Fibroblast of the aortic adventitia (primary cell): ENCODE measurements around the gene TAF1C. TPM values are rescaled to one million over a fixed set of nuclear protein-coding genes. Genes with fewer than 3 reads are reported as not detected.

Experiments used
- DNase-seq: peaks from one replicate; pipeline ENCODE4 v3.0.0-alpha.2; 2010; ENCODE audit warnings: low read depth
- H3K4me3 ChIP-seq: 2 replicates; pipeline ENCODE4 v1.5.1; 2011; ENCODE audit warnings: low read depth, mild to moderate bottlenecking, control low read depth, low read length, moderate library complexity
- total RNA-seq: library from RNA; depleted of rRNA; stranded (reverse); fragments of >200 nt; gene quantifications from 2 replicates; pipeline ENCODE4 v1.2.3, GENCODE V29; 2012; ENCODE audit warnings: low replicate concordance
- TF ChIP-seq, protein P1 (sequence below): IDR thresholded peaks from 2 replicates; pipeline ENCODE4 v1.5.1; 2011; ENCODE audit warnings: mild to moderate bottlenecking, low read length, control low read depth, inconsistent platforms; ENCODE audit not compliant: insufficient read depth

Gene TAF1C
- total RNA-seq, 1 donor = 19.4 TPM

DNA sequence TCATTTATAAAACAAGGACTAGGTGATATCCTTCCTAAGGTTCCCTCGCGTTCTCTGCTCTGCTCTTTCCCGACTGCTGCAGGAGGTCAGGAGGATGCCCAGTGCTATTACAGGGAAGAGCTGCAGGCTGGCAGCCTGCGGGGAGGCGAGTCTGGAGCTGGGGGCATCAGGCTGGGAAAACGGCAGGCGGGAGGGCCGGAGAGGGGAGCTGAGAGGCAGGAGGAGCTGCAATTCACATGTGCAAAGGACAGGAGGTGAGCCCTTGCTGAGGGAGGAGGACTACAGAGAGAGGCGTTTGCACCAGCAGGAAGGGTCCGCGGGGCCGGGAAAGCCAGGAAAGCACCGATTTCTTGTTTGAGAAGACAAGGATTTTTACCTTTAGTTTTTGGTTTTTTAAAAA lies 12.2 kb upstream of the TAF1C start:
- no peak for DNase-seq
- H3K4me3 ChIP-seq = no peak overlapping the region
- TF ChIP-seq, protein P1, sequence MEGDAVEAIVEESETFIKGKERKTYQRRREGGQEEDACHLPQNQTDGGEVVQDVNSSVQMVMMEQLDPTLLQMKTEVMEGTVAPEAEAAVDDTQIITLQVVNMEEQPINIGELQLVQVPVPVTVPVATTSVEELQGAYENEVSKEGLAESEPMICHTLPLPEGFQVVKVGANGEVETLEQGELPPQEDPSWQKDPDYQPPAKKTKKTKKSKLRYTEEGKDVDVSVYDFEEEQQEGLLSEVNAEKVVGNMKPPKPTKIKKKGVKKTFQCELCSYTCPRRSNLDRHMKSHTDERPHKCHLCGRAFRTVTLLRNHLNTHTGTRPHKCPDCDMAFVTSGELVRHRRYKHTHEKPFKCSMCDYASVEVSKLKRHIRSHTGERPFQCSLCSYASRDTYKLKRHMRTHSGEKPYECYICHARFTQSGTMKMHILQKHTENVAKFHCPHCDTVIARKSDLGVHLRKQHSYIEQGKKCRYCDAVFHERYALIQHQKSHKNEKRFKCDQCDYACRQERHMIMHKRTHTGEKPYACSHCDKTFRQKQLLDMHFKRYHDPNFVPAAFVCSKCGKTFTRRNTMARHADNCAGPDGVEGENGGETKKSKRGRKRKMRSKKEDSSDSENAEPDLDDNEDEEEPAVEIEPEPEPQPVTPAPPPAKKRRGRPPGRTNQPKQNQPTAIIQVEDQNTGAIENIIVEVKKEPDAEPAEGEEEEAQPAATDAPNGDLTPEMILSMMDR = no peak

DNA sequence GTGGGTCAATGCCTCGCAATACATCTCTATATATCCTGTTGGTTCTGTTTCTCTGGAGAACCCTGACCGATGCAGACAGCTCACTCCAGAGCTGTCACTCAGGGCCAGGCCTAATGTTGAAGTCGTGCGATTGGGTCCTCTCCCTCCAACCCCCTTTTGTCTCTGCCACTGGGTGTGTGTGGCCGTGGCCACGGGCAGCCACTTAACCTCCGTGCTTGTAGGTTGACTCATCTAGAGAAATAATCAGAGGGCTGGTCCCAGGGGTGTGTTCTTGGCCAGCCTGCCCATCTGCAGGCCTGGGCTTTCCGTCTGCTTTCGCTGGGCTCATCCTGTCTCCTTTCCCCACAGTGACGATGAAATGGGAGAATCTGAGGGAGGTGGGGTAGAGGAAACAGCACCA lies 11.5 kb upstream of the TAF1C start:
- H3K4me3 ChIP-seq = no peak overlapping the region
- TF ChIP-seq, protein P1 = no peak
- DNase-seq = peak; percentile 72

DNA sequence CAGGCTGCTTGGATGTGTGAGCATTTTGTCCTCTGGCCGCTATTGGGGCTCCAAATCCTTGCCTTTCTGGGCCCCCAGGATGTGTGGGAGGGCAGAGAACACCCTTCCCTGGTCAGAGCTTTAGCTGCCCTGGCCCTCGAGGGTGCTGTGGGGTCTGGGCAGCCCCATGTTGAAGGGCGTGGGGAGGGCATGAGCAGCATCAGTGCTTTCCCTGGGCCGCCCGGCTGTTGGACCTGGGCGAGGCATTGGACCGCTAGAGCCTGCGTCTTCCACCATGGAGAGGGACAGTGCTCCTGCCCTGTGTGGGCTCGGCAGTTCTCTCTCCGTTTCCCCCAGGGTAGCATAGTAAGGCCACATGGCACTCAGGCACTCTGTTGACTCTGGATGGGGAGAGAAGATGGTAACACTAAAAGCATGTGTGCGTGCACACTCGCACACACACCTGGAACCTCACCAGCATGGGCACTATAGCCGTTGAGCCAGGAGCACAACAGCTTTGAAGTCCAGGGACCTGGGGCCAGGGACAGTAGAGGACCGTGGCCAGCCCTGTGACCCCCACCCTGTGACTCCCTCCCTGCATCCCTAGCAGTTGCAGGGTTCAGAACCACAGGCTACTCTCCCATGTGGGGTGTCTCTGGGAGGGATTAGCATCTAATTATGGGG lies 10.7 kb upstream of the TAF1C start:
- DNase-seq = no peak
- TF ChIP-seq, protein P1 = no peak
- no peak overlapping the region for H3K4me3 ChIP-seq

DNA sequence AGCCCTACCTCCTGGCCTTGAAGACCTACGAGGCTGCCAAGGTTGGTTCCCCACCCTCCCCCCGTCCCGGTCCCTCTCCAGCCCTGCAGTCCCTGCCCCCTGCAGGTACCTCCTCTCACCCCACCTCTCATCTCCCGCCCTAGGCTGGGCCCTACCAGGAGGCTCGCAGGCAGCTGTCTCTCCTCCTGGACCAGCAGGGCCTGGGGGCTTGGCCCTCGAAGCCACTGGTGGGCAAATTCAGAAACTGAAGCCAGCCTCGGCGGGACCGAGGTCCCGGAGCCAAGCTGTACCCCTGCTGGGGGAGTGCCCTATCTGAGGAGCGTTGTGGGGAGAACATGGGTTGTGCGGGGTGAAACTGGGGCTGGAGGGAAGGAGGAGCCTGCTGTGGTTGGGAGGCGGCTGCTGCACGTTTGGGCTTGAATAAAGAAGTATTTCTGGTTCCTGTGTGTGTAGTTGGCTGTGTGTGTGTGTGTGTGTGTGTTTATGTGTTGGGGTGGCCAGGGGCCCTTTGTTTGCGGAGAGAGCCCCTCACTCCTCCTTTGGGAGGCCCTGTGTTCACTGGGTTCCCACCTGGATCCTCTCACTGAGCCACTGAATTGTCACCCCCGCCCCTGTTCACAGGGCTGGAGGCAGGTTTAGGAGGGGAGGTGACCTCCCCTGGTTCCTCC lies 10.0 kb upstream of the TAF1C start:
- no peak for DNase-seq

DNA sequence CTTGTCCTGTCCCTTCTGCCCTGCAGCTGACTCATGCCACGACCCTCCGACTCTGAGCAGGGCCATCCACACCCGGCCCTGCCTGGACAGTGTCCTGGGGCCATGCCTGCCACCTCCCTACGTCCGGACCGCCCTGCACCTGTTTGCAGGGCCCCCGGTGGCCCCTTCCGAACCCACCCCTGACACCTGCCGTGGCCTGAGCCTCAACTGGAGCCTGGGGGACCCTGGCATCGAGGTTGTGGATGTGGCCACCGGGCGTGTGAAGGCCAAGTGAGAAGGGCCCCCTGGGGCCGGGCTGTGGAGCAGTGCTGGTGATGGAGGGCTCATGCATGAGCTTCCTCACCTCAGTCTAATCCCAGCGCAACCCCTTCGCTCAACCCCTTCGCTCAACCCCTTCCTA lies 9.2 kb upstream of the TAF1C start:
- TF ChIP-seq, protein P1 = no peak
- H3K4me3 ChIP-seq = no peak overlapping the region

More for the DNA sequence above, 10.0 kb upstream of the TAF1C start:
- H3K4me3 ChIP-seq = no peak overlapping the region
- TF ChIP-seq, protein P1 = no peak

DNA sequence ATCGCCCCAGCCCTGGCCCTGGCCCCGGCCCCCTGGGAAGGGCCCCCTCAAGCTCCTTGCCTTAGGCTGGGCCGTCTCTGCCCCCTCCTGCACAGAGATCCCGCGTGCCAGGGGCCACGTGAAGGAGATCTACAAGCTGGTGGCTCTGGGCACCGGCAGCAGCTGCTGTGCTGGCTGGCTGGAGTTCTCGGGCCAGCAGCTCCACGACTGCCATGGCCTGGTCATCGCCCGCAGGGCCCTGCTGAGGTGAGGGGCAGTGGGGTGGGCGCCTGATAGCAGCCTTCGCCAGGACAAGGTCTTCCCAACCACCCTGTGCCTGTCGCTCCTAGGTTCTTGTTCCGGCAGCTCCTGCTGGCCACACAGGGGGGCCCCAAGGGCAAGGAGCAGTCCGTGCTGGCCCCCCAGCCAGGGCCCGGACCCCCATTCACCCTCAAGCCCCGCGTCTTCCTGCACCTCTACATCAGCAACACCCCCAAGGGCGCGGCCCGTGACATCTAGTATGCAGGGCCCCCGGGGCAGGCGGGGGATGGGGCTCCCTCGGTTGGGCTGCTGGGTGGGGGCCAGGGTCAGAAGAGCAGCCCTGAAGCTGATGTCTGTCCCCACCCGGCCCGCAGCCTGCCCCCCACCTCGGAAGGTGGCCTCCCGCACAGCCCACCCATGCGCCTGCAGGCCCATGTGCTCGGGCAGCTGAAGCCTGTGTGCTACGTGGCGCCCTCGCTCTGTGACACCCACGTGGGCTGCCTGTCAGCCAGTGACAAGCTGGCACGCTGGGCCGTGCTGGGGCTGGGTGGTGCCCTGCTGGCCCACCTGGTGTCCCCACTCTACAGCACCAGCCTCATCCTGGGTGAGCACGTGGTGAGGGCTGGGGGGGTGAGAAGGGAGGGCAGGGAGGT lies 8.6 kb upstream of the TAF1C start:
- DNase-seq = no peak
- TF ChIP-seq, protein P1 = no peak
- H3K4me3 ChIP-seq = no peak overlapping the region

More for the DNA sequence above, 9.2 kb upstream of the TAF1C start:
- no peak for DNase-seq
